ENCODE measurements around the gene PIKFYVE.

DNA sequence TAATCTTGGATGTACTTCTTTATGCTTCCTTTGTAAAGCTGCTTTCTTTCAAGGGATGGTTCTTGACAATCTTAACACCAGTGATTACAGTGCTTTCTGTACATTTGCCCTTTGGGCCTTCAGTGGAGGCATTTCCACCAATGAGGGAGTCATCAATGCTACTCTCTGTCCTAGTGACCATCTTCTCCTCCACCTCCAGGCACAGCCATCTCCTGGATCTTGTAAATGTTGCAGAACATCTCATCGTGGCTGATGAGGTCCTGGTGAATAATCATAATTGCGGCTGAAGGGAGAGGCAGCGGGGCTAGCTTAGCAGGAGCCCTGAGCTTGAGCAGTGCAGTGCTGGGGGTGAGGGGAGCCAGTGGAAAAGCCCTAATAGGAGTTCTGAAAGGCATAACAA lies 43.7 kb upstream of the PIKFYVE start:
- TF ChIP-seq POLR2A (IDR thresholded peaks at IDR 0.05) (no peak), CTCF (IDR thresholded peaks at IDR 0.05) (no peak)
